Thoracic aorta (tissue), 2 donors: Measurements from ENCODE around the gene ZNF408. TPM values are rescaled to one million over a fixed set of nuclear protein-coding genes. Genes with fewer than 3 reads are reported as not detected.

Experiments used
- ATAC-seq: fragments of 150-250 bp; one replicate; pipeline ENCODE4 v1.8.0; 2017; ENCODE audit warnings: low read depth; ENCODE audit not compliant: insufficient number of reproducible peaks, low FRiP score
- DNase-seq: peaks from one replicate; pipeline ENCODE4 v3.0.0-alpha.2; 2020; ENCODE audit warnings: low spot score
- H3K27ac ChIP-seq, 2 donors: fragments of 200-600 bp; sonication (generic); 1 replicate in 1 of 2; 2 replicates in 1 of 2; pipeline ENCODE4 v1.5.1; 2016; ENCODE audit warnings: mild to moderate bottlenecking in 2 of 2, moderate library complexity in 2 of 2
- H3K27me3 ChIP-seq: fragments of 200-600 bp; sonication (generic); replicated peaks from 2 replicates; pipeline ENCODE4 v1.6.0; 2016; ENCODE audit warnings: mild to moderate bottlenecking; ENCODE audit not compliant: insufficient read depth
- H3K36me3 ChIP-seq: fragments of 200-600 bp; sonication (generic); one replicate; pipeline ENCODE4 v1.5.1; 2016
- H3K4me1 ChIP-seq, 2 donors: fragments of 200-600 bp; sonication (generic); 1 replicate in 1 of 2; 2 replicates in 1 of 2; pipeline versions ENCODE4 v1.5.1 to v1.6.0; 2016; ENCODE audit warnings: low read depth in 2 of 2, mild to moderate bottlenecking in 1 of 2; ENCODE audit not compliant: control insufficient read depth in 1 of 2
- H3K4me3 ChIP-seq: fragments of 200-600 bp; sonication (generic); 2 replicates; pipeline ENCODE4 v1.5.1; 2016; ENCODE audit warnings: mild to moderate bottlenecking
- H3K9me3 ChIP-seq: fragments of 200-600 bp; sonication (generic); 2 replicates; pipeline ENCODE4 v1.5.1; 2016
- CTCF ChIP-seq: fragments of 200-600 bp; sonication (generic); IDR thresholded peaks from one replicate; pipeline ENCODE4 v1.5.1; 2019; ENCODE audit warnings: antibody characterized with exemption
- total RNA-seq, 2 donors: library from RNA; depleted of rRNA; stranded (reverse); fragments of >200 nt; gene quantifications; one replicate each; pipeline versions ENCODE4 v1.1.0 to v1.2.3, GENCODE V29; 2016

The ZNF408 gene
- total RNA-seq, 2 donors from 2014 or later: 5.9 to 11.9 TPM

GRCh38 chr11:46679241-46680163 lies 21.3 kb upstream of the ZNF408 start:
- no peak for TF ChIP-seq CTCF
- H3K9me3 ChIP-seq: no peaks in the 10 kb centered on the region
- peaks cover 24 to 30% of the 10 kb centered on the region in 2 donors for H3K4me1 ChIP-seq
- H3K36me3 ChIP-seq: peaks cover 56% of the 10 kb centered on the region
- no peak overlapping the region for H3K27ac ChIP-seq
- ATAC-seq (no peak), DNase-seq (no peak)
- no peaks in the 10 kb centered on the region for H3K27me3 ChIP-seq
- no peak overlapping the region for H3K4me3 ChIP-seq

DNA sequence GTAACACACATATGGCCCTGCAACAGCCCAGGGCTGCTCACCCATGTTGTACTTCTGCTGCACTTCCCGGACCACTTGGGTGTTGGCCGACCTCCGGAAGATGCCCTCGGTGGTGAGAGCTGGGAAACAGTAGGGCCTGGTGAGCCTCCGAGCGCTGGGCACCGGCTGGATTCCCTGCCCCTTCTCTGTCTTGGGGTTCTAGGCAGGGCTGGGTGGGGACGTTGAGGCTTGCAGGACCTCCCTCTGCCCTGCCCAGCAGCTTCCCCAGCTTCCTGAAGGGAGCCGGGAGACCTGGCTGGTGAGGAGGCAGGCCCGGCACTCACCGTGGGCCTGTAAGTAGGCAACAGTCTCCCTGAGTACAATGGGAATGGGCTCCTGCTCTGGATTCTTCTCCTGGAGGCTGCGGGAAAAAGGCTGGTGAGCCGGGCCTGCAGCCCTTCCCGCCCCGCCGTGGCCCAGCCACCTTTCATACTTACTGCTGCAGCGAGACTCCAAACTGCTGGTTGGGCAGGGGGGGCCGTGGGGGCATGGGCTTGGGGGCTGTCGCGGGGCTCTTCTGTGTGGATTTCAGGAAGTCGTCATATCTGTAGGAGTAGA lies 20.6 kb upstream of the ZNF408 start:
- H3K4me1 ChIP-seq: peaks cover 25 to 28% of the 10 kb centered on the region in 2 donors
- no peak for DNase-seq
- ATAC-seq: no peak

DNA sequence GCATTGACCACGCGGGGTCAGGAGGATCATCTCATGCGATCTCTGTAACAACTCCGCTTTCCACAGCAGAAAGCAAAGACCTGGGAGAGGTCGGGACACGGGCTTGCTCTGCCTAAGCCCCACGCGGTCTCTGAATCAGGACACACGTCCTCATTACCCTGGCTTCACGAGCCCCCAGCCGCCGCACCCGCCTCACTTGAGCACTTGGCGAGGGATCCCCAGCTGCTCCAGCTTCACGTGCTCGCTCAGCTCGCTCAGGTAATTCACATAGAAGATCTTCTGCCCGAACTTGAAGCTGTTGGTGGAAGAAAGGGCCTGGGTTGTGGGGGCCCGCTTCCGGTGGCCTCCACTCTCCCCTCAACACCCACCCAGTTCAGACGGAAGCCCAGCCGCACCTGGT lies 20.0 kb upstream of the ZNF408 start:
- peaks cover 21 to 23% of the 10 kb centered on the region in 2 donors for H3K4me1 ChIP-seq
- TF ChIP-seq CTCF: no peak
- no peak overlapping the region for H3K27ac ChIP-seq
- H3K27me3 ChIP-seq: no peaks in the 10 kb centered on the region
- ATAC-seq: no peak
- H3K9me3 ChIP-seq: no peaks in the 10 kb centered on the region
- no peak for DNase-seq
- H3K36me3 ChIP-seq: peaks cover 56% of the 10 kb centered on the region
- H3K4me3 ChIP-seq: no peak overlapping the region

More for the DNA sequence above, 20.6 kb upstream of the ZNF408 start:
- TF ChIP-seq CTCF: no peak
- Histone ChIP-seq H3K27me3 (no peaks in the 10 kb centered on the region), H3K36me3 (peaks cover 56% of the 10 kb centered on the region), H3K9me3 (no peaks in the 10 kb centered on the region), H3K27ac (no peak overlapping the region), H3K4me3 (no peak overlapping the region)

DNA sequence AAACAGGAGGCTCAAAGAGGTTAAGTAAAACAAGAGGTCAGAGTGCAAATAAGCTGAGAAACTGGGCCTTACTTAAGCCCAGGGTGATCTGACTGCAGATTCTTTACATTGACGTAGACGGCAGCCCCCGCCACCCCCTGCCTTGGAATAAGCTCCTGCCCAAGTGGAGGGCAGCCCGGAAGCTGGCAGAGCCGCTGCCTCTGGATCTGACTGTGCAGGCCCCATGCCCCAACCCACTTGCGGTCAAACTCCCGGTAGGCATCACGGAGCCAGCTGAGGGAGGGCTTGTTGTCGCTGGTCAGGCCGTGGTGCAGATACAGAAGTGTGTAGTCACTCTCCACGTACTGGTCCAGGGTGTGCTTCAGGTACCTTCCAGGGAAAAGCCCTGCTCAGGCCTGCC lies 19.0 kb upstream of the ZNF408 start:
- no peaks in the 10 kb centered on the region for H3K27me3 ChIP-seq
- peaks cover 16 to 24% of the 10 kb centered on the region in 2 donors for H3K4me1 ChIP-seq
- no peak overlapping the region for H3K27ac ChIP-seq
- no peak overlapping the region for H3K4me3 ChIP-seq
- no peaks in the 10 kb centered on the region for H3K9me3 ChIP-seq
- TF ChIP-seq CTCF: no peak
- H3K36me3 ChIP-seq: peaks cover 65% of the 10 kb centered on the region
- DNase-seq (no peak), ATAC-seq (no peak)
